Smooth muscle cell (in vitro differentiated cells): ENCODE measurements around the gene NRG2. TPM values are rescaled to one million over a fixed set of nuclear protein-coding genes. Genes with fewer than 3 reads are reported as not detected.

Source experiments
- DNase-seq: peaks from one replicate; lab custom pipeline; 2025; ENCODE audit not compliant: unreplicated experiment; lab: John Stamatoyannopoulos, UW
- H2AFZ ChIP-seq: fragments of 200-600 bp; sonication (generic); 2 replicates; pipeline ENCODE4 v1.6.0; 2016; ENCODE audit warnings: antibody characterized with exemption, low read depth, mild to moderate bottlenecking
- H3F3A ChIP-seq: fragments of 200-600 bp; sonication (generic); 2 replicates; pipeline ENCODE4 v1.6.0; 2017; ENCODE audit warnings: antibody characterized with exemption, low read depth
- H3K27ac ChIP-seq: fragments of 200-600 bp; sonication (generic); 2 replicates; pipeline ENCODE4 v1.5.1; 2016; ENCODE audit warnings: low read depth, mild to moderate bottlenecking
- H3K27me3 ChIP-seq: fragments of 200-600 bp; sonication (generic); 2 replicates; pipeline ENCODE4 v1.6.1; 2016; ENCODE audit warnings: low read depth, mild to moderate bottlenecking
- H3K36me3 ChIP-seq: fragments of 200-600 bp; sonication (generic); 2 replicates; pipeline ENCODE4 v1.5.1; 2016; ENCODE audit warnings: low read depth
- H3K4me1 ChIP-seq: fragments of 200-600 bp; sonication (generic); 2 replicates; pipeline ENCODE4 v1.5.1; 2016; ENCODE audit warnings: low read depth
- H3K4me2 ChIP-seq: fragments of 200-600 bp; sonication (generic); 2 replicates; pipeline ENCODE4 v1.6.0; 2016; ENCODE audit warnings: mild to moderate bottlenecking
- H3K4me3 ChIP-seq: fragments of 200-600 bp; sonication (generic); 2 replicates; pipeline ENCODE4 v1.5.1; 2016; ENCODE audit warnings: mild to moderate bottlenecking
- H3K79me2 ChIP-seq: fragments of 200-600 bp; sonication (generic); 2 replicates; pipeline ENCODE4 v1.6.0; 2016; ENCODE audit warnings: low read depth, mild to moderate bottlenecking
- H3K9ac ChIP-seq: fragments of 200-600 bp; sonication (generic); 2 replicates; pipeline ENCODE4 v1.6.0; 2016; ENCODE audit warnings: low read depth
- H3K9me3 ChIP-seq: fragments of 200-600 bp; sonication (generic); replicated peaks from 2 replicates; pipeline ENCODE4 v1.5.1; 2016; ENCODE audit warnings: low read depth
- H4K20me1 ChIP-seq: fragments of 200-600 bp; sonication (generic); 2 replicates; pipeline ENCODE4 v1.6.0; 2016; ENCODE audit warnings: low read depth
- WGBS: methylation state at CpG from one replicate; pipeline ENCODE4 v1.1.7; 2016; ENCODE audit warnings: low lambda C conversion rate; 5-methylcytosine and 5-hydroxymethylcytosine counted together
- polyA plus RNA-seq: library from polyadenylated mRNA; unstranded; fragments of >200 nt; fragmentation: Nextera tagmentation; extraction: Ambion mirVana; gene quantifications from 2 replicates; pipeline ENCODE4 v1.2.1, GENCODE V29; 2016
- total RNA-seq: library from RNA; depleted of rRNA; stranded (reverse); fragments of >200 nt; gene quantifications from 2 replicates; pipeline ENCODE4 v1.2.3, GENCODE V29; 2014
- TF ChIP-seq, protein P1 (sequence below): fragments of 200-600 bp; sonication (generic); IDR thresholded peaks from 2 replicates; pipeline ENCODE4 v1.5.1; 2017; ENCODE audit warnings: borderline replicate concordance, mild to moderate bottlenecking, antibody characterized with exemption; ENCODE audit not compliant: insufficient read depth, poor library complexity, severe bottlenecking

NRG2 gene
- total and polyA plus RNA-seq, 2 experiments from 2014 or later, result 0.09 to 0.25 TPM

DNA sequence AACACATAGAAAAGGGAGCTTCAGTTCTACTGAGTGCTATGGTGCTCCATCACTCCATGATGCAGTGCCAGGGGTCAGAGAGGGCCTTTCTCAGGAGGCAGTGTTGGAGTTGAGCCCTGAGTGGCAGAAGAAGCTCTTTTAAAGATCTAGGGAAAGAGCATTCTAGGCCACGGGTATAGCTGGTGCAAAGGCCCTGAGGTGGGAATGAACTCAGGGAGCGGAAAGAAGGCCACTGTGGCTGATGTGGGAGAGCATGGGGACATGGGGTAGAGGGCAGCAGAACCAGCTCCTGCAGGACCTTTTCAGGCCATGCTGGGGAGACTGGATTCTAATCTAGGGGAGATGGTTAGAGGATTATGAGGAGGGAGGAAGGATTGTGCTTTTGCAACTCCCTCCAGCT is 237.6 kb downstream of the NRG2 start:
- Histone ChIP-seq H2AFZ (no peak overlapping the region), H3K27me3 (peaks cover 48% of the 10 kb centered on the region), H3K27ac (no peak overlapping the region), H3K4me3 (no peak overlapping the region), H3K4me1 (no peaks in the 10 kb centered on the region), H3K79me2 (no peaks in the 10 kb centered on the region), H3F3A (no peaks in the 10 kb centered on the region), H3K9me3 (no peaks in the 10 kb centered on the region), H4K20me1 (no peaks in the 10 kb centered on the region), H3K9ac (no peak overlapping the region), H3K36me3 (no peaks in the 10 kb centered on the region), H3K4me2 (no peak overlapping the region)
- DNase-seq, result no peak
- WGBS, result 88% methylated on average over 2 of the region's 2 CpGs
- TF ChIP-seq, protein P1, sequence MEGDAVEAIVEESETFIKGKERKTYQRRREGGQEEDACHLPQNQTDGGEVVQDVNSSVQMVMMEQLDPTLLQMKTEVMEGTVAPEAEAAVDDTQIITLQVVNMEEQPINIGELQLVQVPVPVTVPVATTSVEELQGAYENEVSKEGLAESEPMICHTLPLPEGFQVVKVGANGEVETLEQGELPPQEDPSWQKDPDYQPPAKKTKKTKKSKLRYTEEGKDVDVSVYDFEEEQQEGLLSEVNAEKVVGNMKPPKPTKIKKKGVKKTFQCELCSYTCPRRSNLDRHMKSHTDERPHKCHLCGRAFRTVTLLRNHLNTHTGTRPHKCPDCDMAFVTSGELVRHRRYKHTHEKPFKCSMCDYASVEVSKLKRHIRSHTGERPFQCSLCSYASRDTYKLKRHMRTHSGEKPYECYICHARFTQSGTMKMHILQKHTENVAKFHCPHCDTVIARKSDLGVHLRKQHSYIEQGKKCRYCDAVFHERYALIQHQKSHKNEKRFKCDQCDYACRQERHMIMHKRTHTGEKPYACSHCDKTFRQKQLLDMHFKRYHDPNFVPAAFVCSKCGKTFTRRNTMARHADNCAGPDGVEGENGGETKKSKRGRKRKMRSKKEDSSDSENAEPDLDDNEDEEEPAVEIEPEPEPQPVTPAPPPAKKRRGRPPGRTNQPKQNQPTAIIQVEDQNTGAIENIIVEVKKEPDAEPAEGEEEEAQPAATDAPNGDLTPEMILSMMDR, result no peak

DNA sequence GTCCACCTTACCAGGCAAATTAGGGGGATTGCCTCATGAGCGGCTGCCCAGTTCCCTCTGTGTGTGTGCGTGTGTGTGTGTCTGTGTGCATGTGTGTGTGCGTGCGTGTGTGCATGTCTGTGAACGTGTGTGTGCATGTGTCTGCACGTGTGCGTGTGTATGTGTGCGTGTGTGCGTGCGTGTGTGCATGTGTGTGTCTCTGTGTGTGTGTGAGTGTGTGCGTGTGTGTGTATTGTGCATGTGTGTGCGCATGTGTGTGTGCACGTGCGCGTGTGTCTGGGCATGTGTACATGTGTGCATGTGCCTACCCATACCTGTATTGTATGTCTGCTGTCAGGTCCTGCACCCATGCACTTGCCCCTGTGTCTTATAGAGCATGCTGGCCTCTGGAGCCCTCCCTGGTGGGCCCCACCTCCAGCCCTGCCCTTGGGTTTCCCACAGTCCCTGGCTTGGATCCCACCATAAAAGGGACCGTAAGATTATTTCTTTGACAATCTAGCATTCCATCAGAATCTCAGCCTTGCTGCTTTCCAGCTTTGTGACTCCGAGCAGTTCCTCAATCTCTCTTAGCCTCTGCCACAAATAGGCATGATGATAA is 238.2 kb downstream of the NRG2 start:
- H3K27me3 ChIP-seq, result peaks cover 54% of the 10 kb centered on the region
- TF ChIP-seq, protein P1, result no peak
- no peaks in the 10 kb centered on the region for H4K20me1 ChIP-seq
- H3K36me3 ChIP-seq, result no peaks in the 10 kb centered on the region
- no peak overlapping the region for H3K4me2 ChIP-seq
- no peak overlapping the region for H2AFZ ChIP-seq
- no peaks in the 10 kb centered on the region for H3K79me2 ChIP-seq
- no peaks in the 10 kb centered on the region for H3K4me1 ChIP-seq
- no peaks in the 10 kb centered on the region for H3K9me3 ChIP-seq
- 94% methylated on average over 13 of the region's 17 CpGs for WGBS
- H3K9ac ChIP-seq, result no peak overlapping the region
- H3K4me3 ChIP-seq, result no peak overlapping the region
- no peaks in the 10 kb centered on the region for H3F3A ChIP-seq
- no peak overlapping the region for H3K27ac ChIP-seq
- no peak for DNase-seq

DNA sequence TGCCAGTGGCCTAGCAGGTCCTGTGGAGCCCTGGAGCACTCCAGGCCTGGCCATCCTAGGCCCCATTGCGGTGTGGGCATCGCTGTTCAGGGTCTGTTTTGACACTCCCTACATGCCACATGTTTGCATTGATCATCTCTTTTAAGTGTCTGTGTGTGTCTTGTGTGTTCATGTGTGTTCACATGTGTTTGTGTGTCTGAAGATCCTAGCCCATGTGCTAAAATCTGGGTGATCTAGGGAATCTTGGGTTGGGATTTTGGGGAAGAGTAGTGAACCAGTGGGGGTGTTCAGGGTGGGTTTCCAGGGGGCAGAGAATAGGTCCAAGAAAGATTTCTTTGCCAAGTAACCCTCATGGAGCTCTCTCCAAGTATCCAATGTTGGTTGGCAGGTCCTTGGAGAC is 239.1 kb downstream of the NRG2 start:
- Histone ChIP-seq H3F3A (no peaks in the 10 kb centered on the region), H4K20me1 (no peaks in the 10 kb centered on the region), H3K4me2 (no peak overlapping the region), H3K27me3 (peaks cover 64% of the 10 kb centered on the region), H3K9me3 (no peaks in the 10 kb centered on the region), H2AFZ (no peak overlapping the region), H3K9ac (no peak overlapping the region), H3K79me2 (no peaks in the 10 kb centered on the region), H3K27ac (no peak overlapping the region), H3K4me1 (no peaks in the 10 kb centered on the region), H3K4me3 (no peak overlapping the region), H3K36me3 (no peaks in the 10 kb centered on the region)
- TF ChIP-seq, protein P1, result no peak
- WGBS, result 88% methylated on average over 2 of the region's 2 CpGs
- no peak for DNase-seq

DNA sequence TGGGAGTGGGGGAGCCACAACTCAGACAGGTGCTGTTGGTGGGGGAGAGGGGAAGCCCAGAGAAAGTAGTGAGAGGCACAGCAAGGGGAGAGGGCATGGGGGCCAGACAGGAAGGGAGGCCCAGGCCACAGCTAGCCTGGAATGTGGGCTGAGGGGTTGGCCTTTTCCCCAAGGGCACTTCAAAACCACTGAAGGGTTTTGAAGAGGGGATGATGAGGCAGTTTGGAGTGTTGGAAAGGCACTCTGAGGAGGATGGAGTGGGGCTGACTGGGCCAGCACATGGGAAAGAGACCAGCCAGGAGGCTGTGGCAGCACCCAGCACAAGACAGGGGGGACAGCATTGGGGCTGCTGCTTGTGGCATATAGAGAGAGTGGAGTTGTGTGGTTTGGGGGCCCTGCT is 243.7 kb downstream of the NRG2 start:
- DNase-seq, result no peak
- Histone ChIP-seq H3K27me3 (peaks cover 98% of the 10 kb centered on the region), H3K27ac (no peak overlapping the region)

More for the DNA sequence above, 243.7 kb downstream of the NRG2 start:
- peaks cover 5% of the 10 kb centered on the region for H4K20me1 ChIP-seq
- H3K4me1 ChIP-seq, result no peaks in the 10 kb centered on the region
- H3K9ac ChIP-seq, result no peak overlapping the region
- no peak overlapping the region for H3K4me3 ChIP-seq
- no peaks in the 10 kb centered on the region for H3K79me2 ChIP-seq
- TF ChIP-seq, protein P1, result no peak
- no peaks in the 10 kb centered on the region for H3K36me3 ChIP-seq
- H2AFZ ChIP-seq, result no peak overlapping the region
- no peak overlapping the region for H3K4me2 ChIP-seq
- H3F3A ChIP-seq, result no peaks in the 10 kb centered on the region
- H3K9me3 ChIP-seq, result no peaks in the 10 kb centered on the region
